ENCODE data around the gene DPP6. TPM values are rescaled to one million over a fixed set of nuclear protein-coding genes. Genes with fewer than 3 reads are reported as not detected.

DPP6 gene
- total RNA-seq, 1 donor from 2014 or later = 0.48 TPM

GRCh38 chr7:154640266-154640865 lies 588.2 kb downstream of the DPP6 start:
- Histone ChIP-seq H2AFZ (ENCODE audit: low read depth, low read length) (no peak overlapping the region), H3K27ac (ENCODE audit: low read depth, low read length) (no peak overlapping the region), H3K4me2 (ENCODE audit: low read length) (no peak overlapping the region), H3K27me3 (ENCODE audit: insufficient read depth, low read length) (no peaks in the 10 kb centered on the region), H3K9me3 (ENCODE audit: insufficient read depth, low read depth, low read length) (no peaks in the 10 kb centered on the region), H3K9ac (ENCODE audit: low read length) (no peak overlapping the region), H4K20me1 (ENCODE audit: insufficient read depth, low read length) (no peaks in the 10 kb centered on the region), H3K4me1 (ENCODE audit: insufficient read depth, low read length) (no peaks in the 10 kb centered on the region), H3K79me2 (ENCODE audit: insufficient read depth, low read length) (no peaks in the 10 kb centered on the region), H3K4me3 (ENCODE audit: insufficient read depth, low read depth, low read length) (no peak overlapping the region), H3K36me3 (ENCODE audit: insufficient read depth, low read length) (no peaks in the 10 kb centered on the region)
- DNase-seq (ENCODE audit: low read depth) (no peak), FAIRE-seq (no peak)
- H3K36me3 Mint-ChIP-seq (ENCODE audit: low read depth, unreplicated experiment) = no peaks in the 10 kb centered on the region
- no peak for TF ChIP-seq CTCF (IDR thresholded peaks at IDR 0.05; ENCODE audit: insufficient read depth, low read depth, low read length)
- no peak for TF ChIP-seq EZH2 (IDR thresholded peaks at IDR 0.05; ENCODE audit: insufficient read depth, low read length)
- H3K27me3 Mint-ChIP-seq (ENCODE audit: low read depth, unreplicated experiment) = peaks cover 2% of the 10 kb centered on the region
- no peak overlapping the region for H3K4me3 Mint-ChIP-seq (ENCODE audit: unreplicated experiment)
- peaks cover 2% of the 10 kb centered on the region for H3K9me3 Mint-ChIP-seq (ENCODE audit: unreplicated experiment)
- H3K27ac Mint-ChIP-seq (ENCODE audit: unreplicated experiment) = no peak overlapping the region
- peaks cover 6% of the 10 kb centered on the region for H3K4me1 Mint-ChIP-seq (ENCODE audit: low read depth, unreplicated experiment)

GRCh38 chr7:154640917-154641316 lies 588.7 kb downstream of the DPP6 start:
- H3K4me1 Mint-ChIP-seq (ENCODE audit: low read depth, unreplicated experiment) = peaks cover 10% of the 10 kb centered on the region

More at GRCh38 chr7:154640917-154641316, 588.7 kb downstream of the DPP6 start:
- Histone ChIP-seq H3K4me2 (ENCODE audit: low read length) (no peak overlapping the region), H3K27ac (ENCODE audit: low read depth, low read length) (no peak overlapping the region), H3K4me3 (ENCODE audit: insufficient read depth, low read depth, low read length) (no peak overlapping the region), H3K36me3 (ENCODE audit: insufficient read depth, low read length) (no peaks in the 10 kb centered on the region), H4K20me1 (ENCODE audit: insufficient read depth, low read length) (no peaks in the 10 kb centered on the region), H3K79me2 (ENCODE audit: insufficient read depth, low read length) (no peaks in the 10 kb centered on the region), H3K9me3 (ENCODE audit: insufficient read depth, low read depth, low read length) (no peaks in the 10 kb centered on the region), H3K4me1 (ENCODE audit: insufficient read depth, low read length) (no peaks in the 10 kb centered on the region), H2AFZ (ENCODE audit: low read depth, low read length) (no peak overlapping the region), H3K9ac (ENCODE audit: low read length) (no peak overlapping the region), H3K27me3 (ENCODE audit: insufficient read depth, low read length) (no peaks in the 10 kb centered on the region)
- Mint-ChIP-seq H3K27ac (ENCODE audit: unreplicated experiment) (no peak overlapping the region), H3K9me3 (ENCODE audit: unreplicated experiment) (peaks cover under 1% of the 10 kb centered on the region), H3K4me3 (ENCODE audit: unreplicated experiment) (no peak overlapping the region), H3K36me3 (ENCODE audit: low read depth, unreplicated experiment) (no peaks in the 10 kb centered on the region), H3K27me3 (ENCODE audit: low read depth, unreplicated experiment) (peaks cover under 1% of the 10 kb centered on the region)
- TF ChIP-seq EZH2 (IDR thresholded peaks at IDR 0.05; ENCODE audit: insufficient read depth, low read length) (no peak), CTCF (IDR thresholded peaks at IDR 0.05; ENCODE audit: insufficient read depth, low read depth, low read length) (no peak)
- FAIRE-seq (no peak), DNase-seq (ENCODE audit: low read depth) (no peak)
